ENCODE data around the gene XAGE2. TPM values are rescaled to one million over a fixed set of nuclear protein-coding genes. Genes with fewer than 3 reads are reported as not detected.
"Not testable (repeated sequence)": the region's sequence is repeated elsewhere in the genome, so short reads cannot be mapped to it uniquely, and the experiment has no call there.

XAGE2 gene, protein sequence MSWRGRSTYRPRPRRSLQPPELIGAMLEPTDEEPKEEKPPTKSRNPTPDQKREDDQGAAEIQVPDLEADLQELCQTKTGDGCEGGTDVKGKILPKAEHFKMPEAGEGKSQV
- total RNA-seq: not detected

DNA sequence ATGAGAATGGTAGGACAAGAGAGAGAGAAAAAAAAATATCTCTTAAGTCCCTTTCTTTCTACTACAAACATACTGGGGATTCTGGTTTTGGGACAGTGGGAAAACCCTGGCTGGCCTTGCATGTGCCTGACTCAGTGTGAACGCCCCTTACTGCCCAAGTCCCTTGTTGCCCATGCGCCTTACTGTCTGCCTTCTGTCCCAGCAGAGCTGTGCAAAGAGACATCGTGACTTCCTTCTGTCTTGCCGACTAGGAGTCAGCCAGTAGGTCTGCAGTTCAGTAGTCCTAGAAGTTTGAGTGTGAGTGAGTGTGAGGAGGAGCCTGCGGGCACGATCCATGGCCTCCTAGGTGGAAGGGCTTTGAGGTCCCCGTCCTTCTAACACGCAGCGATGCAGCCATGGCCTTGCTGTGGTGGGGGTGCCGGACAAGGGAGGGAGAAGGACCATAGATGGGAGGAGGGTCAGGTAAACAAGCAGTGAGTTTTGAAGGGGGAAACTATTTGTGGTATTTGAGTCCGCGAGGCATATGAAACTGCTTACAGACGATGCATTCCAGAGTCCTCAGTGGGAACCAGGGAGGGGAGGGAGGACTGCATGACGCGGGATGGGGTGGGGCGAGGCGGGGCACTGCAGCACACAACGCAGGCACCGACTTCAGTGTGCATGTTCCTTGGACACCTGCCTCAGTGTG, at the start of gene XAGE2:
Gene XAGE2, plus strand, starts transcription at position 654 of the 688 bp plus-strand sequence. CDS start 994 bp downstream, outside the sequence.
- no peaks in the 10 kb centered on the region for H3K4me1 ChIP-seq
- 78% methylated on average over 4 of the region's 19 CpGs; no CpG with 5 or more reads in 1 of the 2 donors for WGBS, 2 donors (ENCODE audit: low coverage in 1 of 2)
- TF ChIP-seq POLR2A (IDR thresholded peaks at IDR 0.05) (no peak), EP300 (IDR thresholded peaks at IDR 0.05) (no peak), POLR2AphosphoS5 (IDR thresholded peaks at IDR 0.05) (no peak)
- TF ChIP-seq, protein P1, sequence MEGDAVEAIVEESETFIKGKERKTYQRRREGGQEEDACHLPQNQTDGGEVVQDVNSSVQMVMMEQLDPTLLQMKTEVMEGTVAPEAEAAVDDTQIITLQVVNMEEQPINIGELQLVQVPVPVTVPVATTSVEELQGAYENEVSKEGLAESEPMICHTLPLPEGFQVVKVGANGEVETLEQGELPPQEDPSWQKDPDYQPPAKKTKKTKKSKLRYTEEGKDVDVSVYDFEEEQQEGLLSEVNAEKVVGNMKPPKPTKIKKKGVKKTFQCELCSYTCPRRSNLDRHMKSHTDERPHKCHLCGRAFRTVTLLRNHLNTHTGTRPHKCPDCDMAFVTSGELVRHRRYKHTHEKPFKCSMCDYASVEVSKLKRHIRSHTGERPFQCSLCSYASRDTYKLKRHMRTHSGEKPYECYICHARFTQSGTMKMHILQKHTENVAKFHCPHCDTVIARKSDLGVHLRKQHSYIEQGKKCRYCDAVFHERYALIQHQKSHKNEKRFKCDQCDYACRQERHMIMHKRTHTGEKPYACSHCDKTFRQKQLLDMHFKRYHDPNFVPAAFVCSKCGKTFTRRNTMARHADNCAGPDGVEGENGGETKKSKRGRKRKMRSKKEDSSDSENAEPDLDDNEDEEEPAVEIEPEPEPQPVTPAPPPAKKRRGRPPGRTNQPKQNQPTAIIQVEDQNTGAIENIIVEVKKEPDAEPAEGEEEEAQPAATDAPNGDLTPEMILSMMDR (IDR thresholded peaks at IDR 0.05): no peak
- no peak for ATAC-seq
- H3K36me3 ChIP-seq: no peaks in the 10 kb centered on the region
- H3K9me3 ChIP-seq: no peaks in the 10 kb centered on the region
- H3K27me3 ChIP-seq: no peaks in the 10 kb centered on the region
- no peak within 1 kb of the TSS for H3K27ac ChIP-seq
- no peak within 1 kb of the TSS for H3K4me3 ChIP-seq

DNA sequence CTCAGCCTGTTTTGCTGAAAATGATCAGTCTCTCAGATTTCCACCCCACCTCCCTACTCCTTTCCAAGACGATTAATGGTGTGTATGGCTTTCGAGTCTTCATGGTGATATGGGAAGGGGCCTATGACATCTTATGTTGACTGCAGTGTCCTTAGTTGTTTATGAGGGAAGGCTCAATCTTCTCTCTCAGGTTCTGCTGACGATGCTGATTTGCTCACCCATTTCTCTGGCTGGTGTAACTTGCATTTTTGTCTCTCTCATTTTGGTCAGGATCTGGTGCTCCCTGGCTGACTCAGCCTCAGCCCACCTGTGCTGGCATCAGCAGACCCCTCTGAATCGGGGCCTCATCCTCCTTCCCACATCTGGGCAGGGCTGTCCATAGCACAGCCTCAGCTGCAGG, 31.4 kb upstream of the XAGE2 start:
- TF ChIP-seq, protein P1 (IDR thresholded peaks at IDR 0.05): no peak
- TF ChIP-seq POLR2AphosphoS5 (IDR thresholded peaks at IDR 0.05): no peak
- TF ChIP-seq POLR2A (IDR thresholded peaks at IDR 0.05): no peak
- TF ChIP-seq EP300 (IDR thresholded peaks at IDR 0.05): no peak
- H3K27me3 ChIP-seq: no peaks in the 10 kb centered on the region
- no peaks in the 10 kb centered on the region for H3K4me1 ChIP-seq
- H3K36me3 ChIP-seq: no peaks in the 10 kb centered on the region
- H3K27ac ChIP-seq: no peak overlapping the region
- H3K4me3 ChIP-seq: no peak overlapping the region
- ATAC-seq: no peak
- 33 to 82% methylated on average over 1 to 3 of the region's 4 CpGs for WGBS, 2 donors (ENCODE audit: low coverage in 1 of 2)
- H3K9me3 ChIP-seq: no peaks in the 10 kb centered on the region

DNA sequence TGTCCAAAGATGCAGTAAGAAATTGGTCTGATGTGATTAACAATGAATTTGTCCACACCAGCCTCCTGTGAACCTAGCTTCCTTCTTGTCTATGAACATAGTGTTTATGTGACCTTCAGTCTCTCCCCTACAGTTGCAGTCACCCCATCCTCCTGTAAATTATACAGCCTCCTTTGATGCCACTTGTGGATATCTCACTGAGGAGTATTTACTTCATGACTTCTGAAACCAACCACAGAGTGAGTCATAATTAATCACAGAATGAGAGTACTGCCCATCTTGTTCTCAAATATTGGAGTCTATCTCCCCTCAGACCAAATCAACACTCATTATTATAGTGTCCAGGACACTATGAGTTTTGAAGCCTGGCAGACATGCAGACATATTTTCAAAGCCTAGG, 27.3 kb upstream of the XAGE2 start:
- Histone ChIP-seq H3K4me3 (no peak overlapping the region), H3K36me3 (no peaks in the 10 kb centered on the region), H3K27ac (no peak overlapping the region), H3K9me3 (no peaks in the 10 kb centered on the region), H3K27me3 (no peaks in the 10 kb centered on the region), H3K4me1 (no peaks in the 10 kb centered on the region)
- ATAC-seq: no peak
- no peak for TF ChIP-seq POLR2AphosphoS5 (IDR thresholded peaks at IDR 0.05)
- TF ChIP-seq, protein P1 (IDR thresholded peaks at IDR 0.05): no peak
- no peak for TF ChIP-seq EP300 (IDR thresholded peaks at IDR 0.05)
- no peak for TF ChIP-seq POLR2A (IDR thresholded peaks at IDR 0.05)

DNA sequence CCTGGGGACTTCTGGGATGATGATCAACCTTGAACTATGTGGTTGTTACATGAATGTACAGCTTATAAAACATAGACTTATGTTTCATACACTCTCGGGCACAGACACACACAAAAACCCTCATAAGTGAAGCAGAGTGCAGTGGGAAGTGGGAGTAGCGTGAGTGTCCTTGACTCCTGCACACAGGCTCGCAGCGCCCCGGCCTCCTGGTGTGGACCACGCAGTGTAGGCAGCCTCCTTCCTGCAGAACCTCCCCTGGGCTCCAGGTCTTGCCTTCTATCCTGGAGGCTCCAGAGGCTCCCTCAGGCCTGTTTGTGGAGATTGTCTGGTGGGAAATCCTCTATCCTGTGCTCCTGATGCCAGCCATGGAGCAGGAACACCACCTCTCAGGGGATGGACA, 25.7 kb upstream of the XAGE2 start:
- not testable (repeated sequence) for H3K9me3 ChIP-seq, ATAC-seq
- WGBS, 2 donors (ENCODE audit: low coverage in 1 of 2): 40 to 54% methylated on average over 1 to 3 of the region's 6 CpGs

DNA sequence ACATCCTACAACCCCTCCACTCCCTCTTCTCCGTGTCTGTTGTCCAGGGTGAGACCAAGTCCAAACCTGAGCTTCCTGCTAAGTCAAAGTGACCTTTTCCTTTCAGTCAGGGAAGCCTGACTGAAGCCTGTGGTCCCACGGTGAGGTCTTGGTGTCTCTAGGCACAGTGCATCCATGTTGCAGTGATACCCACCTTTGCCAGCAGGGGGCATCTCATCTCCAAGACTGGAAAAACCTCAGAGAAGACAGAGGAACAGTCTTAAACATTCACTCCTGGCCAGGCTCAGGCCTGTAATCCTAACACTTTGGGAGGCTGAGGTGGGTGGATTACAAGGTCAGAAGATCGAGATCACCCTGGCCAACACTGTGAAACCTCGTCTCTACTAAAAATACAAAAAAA, 23.4 kb upstream of the XAGE2 start:
- WGBS, 2 donors (ENCODE audit: low coverage in 1 of 2): 19 to 33% methylated on average over 1 to 3 of the region's 4 CpGs
- H3K27me3 ChIP-seq, ATAC-seq, H3K4me1 ChIP-seq, H3K27ac ChIP-seq, H3K9me3 ChIP-seq, H3K4me3 ChIP-seq, H3K36me3 ChIP-seq: not testable (repeated sequence)
- TF ChIP-seq, protein P1 (IDR thresholded peaks at IDR 0.05): peak in 2 of 4 experiments; percentile 5 to 38

More for the DNA sequence above, 25.7 kb upstream of the XAGE2 start:
- not testable (repeated sequence) for H3K36me3 ChIP-seq, H3K27me3 ChIP-seq, H3K4me1 ChIP-seq, H3K27ac ChIP-seq, H3K4me3 ChIP-seq

All from gastroesophageal sphincter (tissue), 4 donors.